Activated naive CD4-positive, alpha-beta T cell treated with anti-CD3 and anti-CD28 coated beads, Interleukin-2, amount 10 ng/mL, durations not matched to agents 7 days and 5 days (primary cell): Measurements from ENCODE around the gene POU4F3.

Experiments used
- CTCF ChIA-PET: fragments of 350-600 bp; sonication (Branson Sonifier 250); formaldehyde crosslinking; loops from one replicate; lab custom pipeline; 2021; ENCODE audit warnings: antibody characterized with exemption; lab: Charles Lee
- DNase-seq: peaks from one replicate; pipeline ENCODE4 v3.0.0-alpha.2; 2020
- H3K27ac Mint-ChIP-seq: one replicate; pipeline ENCODE4 v1.8.0; 2021; ENCODE audit warnings: mild to moderate bottlenecking, moderate library complexity, mixed read lengths
- H3K27me3 Mint-ChIP-seq: one replicate; pipeline ENCODE4 v1.8.0; 2021; ENCODE audit warnings: mild to moderate bottlenecking, mixed read lengths
- H3K36me3 Mint-ChIP-seq: one replicate; pipeline ENCODE4 v1.8.0; 2021; ENCODE audit warnings: mixed read lengths
- H3K4me1 Mint-ChIP-seq: one replicate; pipeline ENCODE4 v1.8.0; 2021; ENCODE audit warnings: mixed read lengths
- H3K4me3 Mint-ChIP-seq: one replicate; pipeline ENCODE4 v1.8.0; 2021; ENCODE audit warnings: mild to moderate bottlenecking, moderate library complexity, mixed read lengths
- H3K9me3 Mint-ChIP-seq: one replicate; pipeline ENCODE4 v1.8.0; 2021; ENCODE audit warnings: mixed read lengths

POU4F3 gene

GRCh38 chr5:146327989-146328388 is 10.7 kb upstream of the POU4F3 start:
- H3K9me3 Mint-ChIP-seq = no peaks in the 10 kb centered on the region
- H3K27ac Mint-ChIP-seq = no peak overlapping the region
- H3K36me3 Mint-ChIP-seq = no peaks in the 10 kb centered on the region
- peaks cover 28% of the 10 kb centered on the region for H3K27me3 Mint-ChIP-seq
- H3K4me1 Mint-ChIP-seq = no peaks in the 10 kb centered on the region
- DNase-seq = no peak
- CTCF ChIA-PET = no interaction called here
- H3K4me3 Mint-ChIP-seq = no peak overlapping the region

GRCh38 chr5:146329697-146330096 is 8.9 kb upstream of the POU4F3 start:
- Mint-ChIP-seq H3K27ac (no peak overlapping the region), H3K27me3 (peaks cover 45% of the 10 kb centered on the region), H3K36me3 (no peaks in the 10 kb centered on the region), H3K4me1 (no peaks in the 10 kb centered on the region), H3K9me3 (no peaks in the 10 kb centered on the region), H3K4me3 (no peak overlapping the region)
- CTCF ChIA-PET = no interaction called here
- no peak for DNase-seq

GRCh38 chr5:146331423-146331822 is 7.2 kb upstream of the POU4F3 start:
- Mint-ChIP-seq H3K9me3 (no peaks in the 10 kb centered on the region), H3K36me3 (no peaks in the 10 kb centered on the region), H3K4me3 (no peak overlapping the region), H3K27me3 (peaks cover 62% of the 10 kb centered on the region), H3K27ac (no peak overlapping the region), H3K4me1 (no peaks in the 10 kb centered on the region)
- CTCF ChIA-PET = no interaction called here
- no peak for DNase-seq

GRCh38 chr5:146334074-146334533 is 4.5 kb upstream of the POU4F3 start:
- H3K4me1 Mint-ChIP-seq = no peaks in the 10 kb centered on the region
- no peak overlapping the region for H3K4me3 Mint-ChIP-seq
- H3K27ac Mint-ChIP-seq = no peak overlapping the region
- CTCF ChIA-PET = no interaction called here
- H3K27me3 Mint-ChIP-seq = peaks cover 86% of the 10 kb centered on the region
- H3K9me3 Mint-ChIP-seq = no peaks in the 10 kb centered on the region
- H3K36me3 Mint-ChIP-seq = no peaks in the 10 kb centered on the region
- DNase-seq = no peak

GRCh38 chr5:146336197-146336596 is 2.4 kb upstream of the POU4F3 start:
- Mint-ChIP-seq H3K27me3 (peaks cover 96% of the 10 kb centered on the region), H3K27ac (no peak overlapping the region), H3K36me3 (no peaks in the 10 kb centered on the region), H3K9me3 (no peaks in the 10 kb centered on the region), H3K4me3 (no peak overlapping the region), H3K4me1 (peaks cover 3% of the 10 kb centered on the region)
- CTCF ChIA-PET = no interaction called here
- DNase-seq = no peak

GRCh38 chr5:146337264-146337904 is 1.3 kb upstream of the POU4F3 start:
- Mint-ChIP-seq H3K4me1 (peaks cover 3% of the 10 kb centered on the region), H3K27me3 (peaks cover 99% of the 10 kb centered on the region), H3K27ac (no peak overlapping the region)

GRCh38 chr5:146337928-146338327 is 711 bp upstream of the POU4F3 start:
- Mint-ChIP-seq H3K27me3 (peaks cover 99% of the 10 kb centered on the region), H3K9me3 (no peaks in the 10 kb centered on the region), H3K27ac (peak overlapping the region; percentile 60), H3K4me3 (no peak overlapping the region), H3K36me3 (no peaks in the 10 kb centered on the region), H3K4me1 (peaks cover 3% of the 10 kb centered on the region)
- CTCF ChIA-PET = no interaction called here
- DNase-seq = no peak

More at GRCh38 chr5:146337264-146337904, 1.3 kb upstream of the POU4F3 start:
- Mint-ChIP-seq H3K9me3 (no peaks in the 10 kb centered on the region), H3K4me3 (no peak overlapping the region), H3K36me3 (no peaks in the 10 kb centered on the region)
- no peak for DNase-seq
- CTCF ChIA-PET = no interaction called here

GRCh38 chr5:146339715-146340259 is 1.1 kb downstream of the POU4F3 start:
- Mint-ChIP-seq H3K4me1 (peaks cover 5% of the 10 kb centered on the region), H3K9me3 (no peaks in the 10 kb centered on the region), H3K27ac (peak overlapping the region; percentile 77), H3K4me3 (no peak overlapping the region), H3K36me3 (no peaks in the 10 kb centered on the region), H3K27me3 (peaks cover 99% of the 10 kb centered on the region)
- CTCF ChIA-PET = no interaction called here
- no peak for DNase-seq

- peak; percentile 73 for DNase-seq
- peaks cover 99% of the 10 kb centered on the region for H3K27me3 Mint-ChIP-seq
- H3K4me3 Mint-ChIP-seq = no peak overlapping the region
- no peaks in the 10 kb centered on the region for H3K9me3 Mint-ChIP-seq
- H3K27ac Mint-ChIP-seq = peak overlapping the region; percentile 6
- CTCF ChIA-PET = no interaction called here
- no peaks in the 10 kb centered on the region for H3K36me3 Mint-ChIP-seq
- peaks cover 8% of the 10 kb centered on the region for H3K4me1 Mint-ChIP-seq
These were observed 1.8 kb downstream of the POU4F3 start for GRCh38 chr5:146340260-146341081.

- Mint-ChIP-seq H3K4me1 (peaks cover 13% of the 10 kb centered on the region), H3K9me3 (no peaks in the 10 kb centered on the region), H3K4me3 (no peak overlapping the region), H3K27ac (no peak overlapping the region), H3K36me3 (no peaks in the 10 kb centered on the region), H3K27me3 (peaks cover 99% of the 10 kb centered on the region)
- no peak for DNase-seq
- CTCF ChIA-PET = interaction anchor here (0.9 kb wide), 1 partner anchor 8 kb away, joined by 3 read pairs; no protein-coding TSS in a partner anchor
These were observed 3.2 kb downstream of the POU4F3 start for GRCh38 chr5:146341854-146342253.

- H3K27me3 Mint-ChIP-seq = peaks cover 97% of the 10 kb centered on the region
- no peak for DNase-seq
- CTCF ChIA-PET = no interaction called here
- H3K4me3 Mint-ChIP-seq = no peak overlapping the region
- no peak overlapping the region for H3K27ac Mint-ChIP-seq
- H3K36me3 Mint-ChIP-seq = no peaks in the 10 kb centered on the region
- no peaks in the 10 kb centered on the region for H3K9me3 Mint-ChIP-seq
- H3K4me1 Mint-ChIP-seq = peaks cover 13% of the 10 kb centered on the region
These were observed 3.9 kb downstream of the POU4F3 start for GRCh38 chr5:146342519-146342881.

- CTCF ChIA-PET = no interaction called here
- H3K9me3 Mint-ChIP-seq = no peaks in the 10 kb centered on the region
- H3K4me3 Mint-ChIP-seq = no peak overlapping the region
- H3K27ac Mint-ChIP-seq = no peak overlapping the region
- H3K27me3 Mint-ChIP-seq = peaks cover 94% of the 10 kb centered on the region
- no peak for DNase-seq
- H3K36me3 Mint-ChIP-seq = no peaks in the 10 kb centered on the region
- H3K4me1 Mint-ChIP-seq = peaks cover 13% of the 10 kb centered on the region
These were observed 4.5 kb downstream of the POU4F3 start for GRCh38 chr5:146342882-146343865.

- no peak overlapping the region for H3K4me3 Mint-ChIP-seq
- DNase-seq = no peak
- H3K36me3 Mint-ChIP-seq = no peaks in the 10 kb centered on the region
- H3K9me3 Mint-ChIP-seq = no peaks in the 10 kb centered on the region
- H3K4me1 Mint-ChIP-seq = peaks cover 12% of the 10 kb centered on the region
- H3K27ac Mint-ChIP-seq = no peak overlapping the region
- H3K27me3 Mint-ChIP-seq = peaks cover 87% of the 10 kb centered on the region
- CTCF ChIA-PET = no interaction called here
These were observed 5.8 kb downstream of the POU4F3 start for GRCh38 chr5:146344155-146345118.
